ENCODE results near the gene RNPEPL1.

DNA sequence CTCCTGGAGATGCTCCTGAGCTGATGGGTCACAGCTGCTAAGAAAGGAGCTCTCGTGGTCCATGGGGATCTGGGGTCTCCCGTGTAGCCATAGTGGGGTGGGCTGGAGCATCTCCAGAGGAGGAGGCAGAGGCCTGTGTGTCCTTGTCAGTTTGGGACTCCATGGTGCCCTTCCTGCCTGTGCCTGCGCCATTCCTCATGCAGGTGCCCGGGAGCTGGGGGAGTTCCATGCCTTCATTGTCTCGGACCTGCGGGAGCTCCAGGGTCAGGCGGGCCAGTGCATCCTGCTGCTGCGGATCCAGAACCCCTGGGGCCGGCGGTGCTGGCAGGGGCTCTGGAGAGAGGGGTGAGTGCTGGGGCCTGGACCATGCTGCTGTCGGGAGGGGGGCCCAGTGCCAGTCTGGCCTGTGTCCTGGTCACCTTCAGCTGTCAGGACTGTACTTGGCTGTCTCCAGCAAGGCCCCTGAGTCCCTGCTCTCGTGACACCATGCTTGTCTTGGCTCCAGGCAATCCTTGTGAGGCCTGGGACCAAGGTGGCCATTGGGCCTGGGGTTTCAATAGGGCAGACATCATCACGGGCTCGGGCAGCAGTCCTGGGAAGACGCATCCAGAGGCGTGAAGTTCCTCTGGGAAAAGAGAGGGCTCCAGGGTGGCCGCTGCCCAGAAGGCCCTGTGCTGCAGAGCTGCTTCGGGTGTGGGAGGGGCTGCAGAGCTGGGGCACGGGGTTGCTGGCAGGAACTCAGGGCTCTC is 25.6 kb downstream of the RNPEPL1 start:
- TF ChIP-seq, protein P1, sequence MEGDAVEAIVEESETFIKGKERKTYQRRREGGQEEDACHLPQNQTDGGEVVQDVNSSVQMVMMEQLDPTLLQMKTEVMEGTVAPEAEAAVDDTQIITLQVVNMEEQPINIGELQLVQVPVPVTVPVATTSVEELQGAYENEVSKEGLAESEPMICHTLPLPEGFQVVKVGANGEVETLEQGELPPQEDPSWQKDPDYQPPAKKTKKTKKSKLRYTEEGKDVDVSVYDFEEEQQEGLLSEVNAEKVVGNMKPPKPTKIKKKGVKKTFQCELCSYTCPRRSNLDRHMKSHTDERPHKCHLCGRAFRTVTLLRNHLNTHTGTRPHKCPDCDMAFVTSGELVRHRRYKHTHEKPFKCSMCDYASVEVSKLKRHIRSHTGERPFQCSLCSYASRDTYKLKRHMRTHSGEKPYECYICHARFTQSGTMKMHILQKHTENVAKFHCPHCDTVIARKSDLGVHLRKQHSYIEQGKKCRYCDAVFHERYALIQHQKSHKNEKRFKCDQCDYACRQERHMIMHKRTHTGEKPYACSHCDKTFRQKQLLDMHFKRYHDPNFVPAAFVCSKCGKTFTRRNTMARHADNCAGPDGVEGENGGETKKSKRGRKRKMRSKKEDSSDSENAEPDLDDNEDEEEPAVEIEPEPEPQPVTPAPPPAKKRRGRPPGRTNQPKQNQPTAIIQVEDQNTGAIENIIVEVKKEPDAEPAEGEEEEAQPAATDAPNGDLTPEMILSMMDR (conservative IDR thresholded peaks at IDR 0.05; ENCODE audit: low read depth, low read length) = no peak
- no peak for TF ChIP-seq EZH2 (IDR thresholded peaks at IDR 0.05; ENCODE audit: low read length, unreplicated experiment)

Measured in PC-3 (cell line).